ENCODE results near the gene GGT6. TPM values are rescaled to one million over a fixed set of nuclear protein-coding genes. Genes with fewer than 3 reads are reported as not detected.

Gene GGT6
- total RNA-seq, 1 donor from 2014 or later: not detected

- no peaks in the 10 kb centered on the region for H3K9me3 Mint-ChIP-seq (ENCODE audit: unreplicated experiment)
- peak overlapping the region; percentile 67 for H3K4me3 Mint-ChIP-seq (ENCODE audit: unreplicated experiment)
- peak overlapping the region; percentile 82 for H3K27ac Mint-ChIP-seq (ENCODE audit: unreplicated experiment)
- H3K36me3 Mint-ChIP-seq (ENCODE audit: low read depth, unreplicated experiment): peaks cover 20% of the 10 kb centered on the region
- no peak for TF ChIP-seq CTCF (IDR thresholded peaks at IDR 0.05; ENCODE audit: unreplicated experiment)
- no peak for DNase-seq (ENCODE audit: low spot score)
- H3K27me3 Mint-ChIP-seq (ENCODE audit: unreplicated experiment): peaks cover 19% of the 10 kb centered on the region
- H3K4me1 Mint-ChIP-seq (ENCODE audit: unreplicated experiment): peaks cover 43% of the 10 kb centered on the region
Measured at GRCh38 chr17:4532860-4533522, 27.4 kb downstream of the GGT6 start.

GRCh38 chr17:4531988-4532736 lies 28.2 kb downstream of the GGT6 start:
- no peaks in the 10 kb centered on the region for H3K9me3 Mint-ChIP-seq (ENCODE audit: unreplicated experiment)
- peak overlapping the region; percentile 69 for H3K4me3 Mint-ChIP-seq (ENCODE audit: unreplicated experiment)
- H3K27me3 Mint-ChIP-seq (ENCODE audit: unreplicated experiment): peaks cover 12% of the 10 kb centered on the region
- DNase-seq (ENCODE audit: low spot score): no peak
- peaks cover 47% of the 10 kb centered on the region for H3K4me1 Mint-ChIP-seq (ENCODE audit: unreplicated experiment)
- H3K36me3 Mint-ChIP-seq (ENCODE audit: low read depth, unreplicated experiment): peaks cover 26% of the 10 kb centered on the region
- no peak for TF ChIP-seq CTCF (IDR thresholded peaks at IDR 0.05; ENCODE audit: unreplicated experiment)
- peak overlapping the region; percentile 95 for H3K27ac Mint-ChIP-seq (ENCODE audit: unreplicated experiment)

GRCh38 chr17:4530799-4531730 lies 29.3 kb downstream of the GGT6 start:
- Mint-ChIP-seq H3K4me3 (ENCODE audit: unreplicated experiment) (peak overlapping the region; percentile 47), H3K4me1 (ENCODE audit: unreplicated experiment) (peaks cover 56% of the 10 kb centered on the region), H3K27ac (ENCODE audit: unreplicated experiment) (peak overlapping the region; percentile 95), H3K9me3 (ENCODE audit: unreplicated experiment) (no peaks in the 10 kb centered on the region), H3K36me3 (ENCODE audit: low read depth, unreplicated experiment) (peaks cover 36% of the 10 kb centered on the region), H3K27me3 (ENCODE audit: unreplicated experiment) (peaks cover 13% of the 10 kb centered on the region)
- DNase-seq (ENCODE audit: low spot score): peak; percentile 78
- no peak for TF ChIP-seq CTCF (IDR thresholded peaks at IDR 0.05; ENCODE audit: unreplicated experiment)

GRCh38 chr17:4529533-4530152 lies 30.7 kb downstream of the GGT6 start:
- peaks cover 13% of the 10 kb centered on the region for H3K27me3 Mint-ChIP-seq (ENCODE audit: unreplicated experiment)
- TF ChIP-seq CTCF (IDR thresholded peaks at IDR 0.05; ENCODE audit: unreplicated experiment): no peak
- H3K4me1 Mint-ChIP-seq (ENCODE audit: unreplicated experiment): peaks cover 56% of the 10 kb centered on the region
- no peaks in the 10 kb centered on the region for H3K9me3 Mint-ChIP-seq (ENCODE audit: unreplicated experiment)
- peak overlapping the region; percentile 82 for H3K4me3 Mint-ChIP-seq (ENCODE audit: unreplicated experiment)
- peak overlapping the region; percentile 97 for H3K27ac Mint-ChIP-seq (ENCODE audit: unreplicated experiment)
- DNase-seq (ENCODE audit: low spot score): no peak
- H3K36me3 Mint-ChIP-seq (ENCODE audit: low read depth, unreplicated experiment): peaks cover 45% of the 10 kb centered on the region
